HUES6 (cell line): Measurements from ENCODE around the gene GPR132.

Source experiments
- H3K27ac ChIP-seq: 2 replicates; pipeline ENCODE4 v1.7.0; 2013; ENCODE audit warnings: low read depth, mild to moderate bottlenecking, low read length, inconsistent platforms
- H3K27me3 ChIP-seq: 2 replicates; pipeline ENCODE4 v1.6.1; 2013; ENCODE audit warnings: low read length; ENCODE audit not compliant: control insufficient read depth, insufficient read depth
- H3K36me3 ChIP-seq: 2 replicates; pipeline ENCODE4 v1.6.1; 2013; ENCODE audit warnings: low read length; ENCODE audit not compliant: control insufficient read depth, insufficient read depth
- H3K4me1 ChIP-seq: 2 replicates; pipeline ENCODE4 v1.6.1; 2013; ENCODE audit warnings: low read length; ENCODE audit not compliant: control insufficient read depth, insufficient read depth
- H3K4me3 ChIP-seq: 2 replicates; pipeline ENCODE4 v1.5.1; 2013; ENCODE audit warnings: low read depth, low read length
- H3K9ac ChIP-seq: one replicate; pipeline ENCODE4 v1.6.1; 2013; ENCODE audit warnings: mild to moderate bottlenecking, low read length
- H3K9me3 ChIP-seq: 2 replicates; pipeline ENCODE4 v1.6.1; 2013; ENCODE audit warnings: low read depth, low read length; ENCODE audit not compliant: control insufficient read depth, insufficient read depth

Gene GPR132

DNA sequence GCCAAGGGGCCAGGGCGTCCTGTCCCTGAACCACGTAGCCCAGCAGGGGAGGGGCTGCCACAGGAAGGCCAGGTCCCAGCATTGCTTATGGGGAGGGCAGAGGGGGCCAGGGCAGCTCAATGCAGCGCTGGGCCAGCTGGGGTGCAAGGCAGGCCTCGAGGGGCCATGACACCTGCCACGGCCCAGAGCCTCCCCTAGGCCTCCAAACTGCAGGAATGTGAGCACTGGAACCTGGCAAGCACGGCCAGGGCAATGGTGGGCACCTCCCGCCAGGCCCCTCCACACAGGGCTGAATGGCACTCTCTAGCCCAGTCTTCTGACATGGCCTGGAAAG is 32.5 kb upstream of the GPR132 start:
- Histone ChIP-seq H3K4me3 (no peak overlapping the region), H3K9me3 (peaks cover 30% of the 10 kb centered on the region), H3K4me1 (peaks cover 9% of the 10 kb centered on the region), H3K27me3 (peaks cover 21% of the 10 kb centered on the region), H3K9ac (no peak overlapping the region), H3K27ac (no peak overlapping the region), H3K36me3 (no peaks in the 10 kb centered on the region)

DNA sequence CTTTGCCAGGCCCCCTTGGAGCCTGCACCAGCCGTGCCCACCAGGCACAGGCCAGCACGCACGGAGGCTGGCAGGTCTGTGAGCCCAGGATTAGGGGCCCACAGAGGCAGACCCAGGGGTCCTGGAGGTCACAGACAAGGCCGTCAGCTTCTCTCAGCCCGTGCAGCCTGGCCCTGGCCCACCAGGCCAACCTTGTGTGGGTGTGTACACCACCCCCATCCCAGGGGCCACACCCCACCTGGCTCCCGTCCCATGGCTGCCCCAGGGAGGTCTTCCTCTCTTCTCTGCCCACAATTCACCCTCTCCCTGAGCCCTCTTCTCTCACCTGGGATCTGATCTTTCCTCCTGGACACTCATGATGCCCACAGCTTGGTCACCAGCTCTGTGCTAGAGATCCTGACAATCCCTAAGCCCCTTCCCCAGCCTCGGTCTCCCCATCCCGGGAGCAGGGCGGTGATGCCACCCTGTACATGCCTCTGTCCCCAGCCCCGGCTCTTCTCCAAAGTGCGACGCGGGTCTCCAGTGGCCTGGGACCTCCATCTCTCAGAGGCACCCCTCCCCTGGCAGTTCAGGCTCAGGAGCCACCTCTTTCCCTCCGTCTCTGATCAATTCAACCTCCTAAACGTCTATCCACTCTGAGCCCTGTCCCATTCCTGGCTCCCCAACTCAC is 31.1 kb upstream of the GPR132 start:
- H3K36me3 ChIP-seq = no peaks in the 10 kb centered on the region
- no peak overlapping the region for H3K27ac ChIP-seq
- no peak overlapping the region for H3K4me3 ChIP-seq
- H3K4me1 ChIP-seq = peaks cover 23% of the 10 kb centered on the region
- H3K9ac ChIP-seq = no peak overlapping the region
- peaks cover 23% of the 10 kb centered on the region for H3K27me3 ChIP-seq
- peaks cover 30% of the 10 kb centered on the region for H3K9me3 ChIP-seq

DNA sequence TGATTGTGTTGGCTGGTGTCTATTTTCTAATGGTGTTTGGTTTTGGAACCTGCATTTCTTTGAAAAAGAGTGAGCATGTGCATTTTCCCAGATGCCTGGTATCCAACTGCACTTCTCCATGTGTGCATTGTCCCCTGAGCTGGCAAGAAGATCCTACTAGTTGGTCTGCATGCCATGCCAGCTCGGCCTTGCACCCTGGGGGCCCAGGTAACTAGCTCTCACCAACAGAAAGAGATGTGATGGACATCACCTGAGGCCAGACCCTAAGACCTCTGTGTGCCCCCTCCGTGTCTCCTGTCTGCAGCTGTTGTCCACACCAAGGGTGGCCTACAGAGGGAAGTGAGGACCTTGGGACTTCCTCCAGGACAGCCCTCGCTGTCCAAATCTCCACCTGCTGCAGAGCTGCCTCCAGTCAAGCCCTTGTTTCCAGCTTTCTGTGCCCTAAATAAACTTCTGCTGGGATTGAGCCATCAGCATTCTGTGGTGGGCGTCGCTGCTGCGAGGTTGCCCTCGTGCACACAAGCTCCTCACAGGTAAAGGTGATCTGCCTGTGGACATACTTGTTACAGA is 30.1 kb upstream of the GPR132 start:
- Histone ChIP-seq H3K27ac (no peak overlapping the region), H3K36me3 (no peaks in the 10 kb centered on the region), H3K9ac (no peak overlapping the region), H3K4me1 (peaks cover 26% of the 10 kb centered on the region), H3K9me3 (peaks cover 22% of the 10 kb centered on the region), H3K27me3 (peaks cover 23% of the 10 kb centered on the region), H3K4me3 (no peak overlapping the region)

DNA sequence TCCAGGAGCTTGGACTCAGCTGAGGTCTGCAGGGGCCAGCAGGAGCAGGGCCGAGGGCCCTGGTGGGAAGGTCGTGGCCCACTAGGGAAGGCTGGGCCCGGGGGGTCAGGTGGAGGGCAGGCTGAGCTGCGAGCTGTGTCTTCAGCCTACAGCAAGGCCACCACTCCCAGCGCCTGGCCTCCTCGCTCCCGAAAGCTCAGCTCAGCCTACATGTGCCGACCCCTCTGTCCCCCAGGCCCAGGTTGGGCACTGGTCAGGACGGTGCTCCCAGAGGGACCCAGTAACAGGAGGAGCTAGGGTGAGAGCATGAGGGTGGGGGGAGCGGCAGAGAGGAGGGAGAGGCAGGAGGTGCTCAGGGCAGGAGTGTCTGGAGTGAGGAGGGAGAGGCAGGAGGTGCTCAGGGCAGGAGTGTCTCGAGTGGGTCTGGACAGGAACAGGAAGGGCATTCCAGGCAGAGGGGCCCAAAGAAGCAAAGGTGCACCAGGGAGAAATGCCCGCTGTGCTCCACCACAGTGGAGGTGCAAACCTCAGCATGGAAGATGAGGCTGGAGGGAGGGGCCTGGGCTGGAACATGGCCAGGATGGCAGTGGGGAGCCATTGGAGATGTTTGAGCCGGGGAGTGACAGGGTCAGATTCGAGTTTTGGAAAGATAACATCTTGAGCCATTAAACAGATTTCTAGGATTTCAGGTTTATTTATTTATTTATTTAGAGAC is 29.1 kb upstream of the GPR132 start:
- peak overlapping the region; percentile 77 for H3K4me3 ChIP-seq
- peaks cover 28% of the 10 kb centered on the region for H3K4me1 ChIP-seq
- peaks cover 23% of the 10 kb centered on the region for H3K27me3 ChIP-seq
- no peak overlapping the region for H3K27ac ChIP-seq
- H3K9ac ChIP-seq = no peak overlapping the region
- peaks cover 12% of the 10 kb centered on the region for H3K9me3 ChIP-seq
- H3K36me3 ChIP-seq = no peaks in the 10 kb centered on the region

DNA sequence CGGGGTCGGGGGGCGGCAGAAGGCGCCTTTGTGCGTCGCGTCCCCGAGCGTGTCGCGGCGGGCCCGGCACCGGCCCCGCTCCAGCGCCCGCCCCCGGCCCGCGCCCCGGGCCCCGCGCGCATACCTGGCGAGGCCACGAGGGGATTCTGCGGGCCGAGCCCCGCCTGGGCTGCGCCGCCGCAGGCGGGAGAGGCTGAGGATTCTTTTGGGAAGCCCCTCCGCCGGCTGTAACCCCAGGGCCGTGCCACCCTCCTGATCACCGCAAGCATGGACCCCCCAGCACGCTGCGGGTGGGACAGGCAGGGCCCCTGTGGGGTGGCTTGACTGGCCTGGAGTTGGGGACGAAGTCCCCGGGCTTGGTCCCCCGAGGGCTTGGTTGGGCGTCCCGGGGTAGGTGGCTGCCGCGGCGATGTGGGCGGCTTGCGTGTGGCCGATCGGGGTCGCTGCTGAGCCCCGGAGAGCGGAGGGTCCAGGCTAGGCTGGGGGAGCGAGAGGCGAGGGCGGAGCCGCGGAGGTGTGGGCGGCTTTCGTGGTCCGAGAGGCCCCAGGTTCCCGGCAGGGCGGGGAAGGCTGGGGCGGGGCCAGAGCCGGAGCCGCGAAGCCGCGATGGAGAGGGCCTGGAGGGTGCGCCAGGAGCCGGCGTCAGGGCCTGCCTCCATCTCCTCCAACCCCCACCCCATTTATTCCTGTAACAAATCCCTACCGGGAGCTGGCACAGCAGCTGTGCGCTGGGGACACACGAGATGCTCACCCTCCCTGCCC is 28.4 kb upstream of the GPR132 start:
- no peak overlapping the region for H3K27ac ChIP-seq
- peaks cover 32% of the 10 kb centered on the region for H3K4me1 ChIP-seq
- peak overlapping the region; percentile 75 for H3K9ac ChIP-seq

DNA sequence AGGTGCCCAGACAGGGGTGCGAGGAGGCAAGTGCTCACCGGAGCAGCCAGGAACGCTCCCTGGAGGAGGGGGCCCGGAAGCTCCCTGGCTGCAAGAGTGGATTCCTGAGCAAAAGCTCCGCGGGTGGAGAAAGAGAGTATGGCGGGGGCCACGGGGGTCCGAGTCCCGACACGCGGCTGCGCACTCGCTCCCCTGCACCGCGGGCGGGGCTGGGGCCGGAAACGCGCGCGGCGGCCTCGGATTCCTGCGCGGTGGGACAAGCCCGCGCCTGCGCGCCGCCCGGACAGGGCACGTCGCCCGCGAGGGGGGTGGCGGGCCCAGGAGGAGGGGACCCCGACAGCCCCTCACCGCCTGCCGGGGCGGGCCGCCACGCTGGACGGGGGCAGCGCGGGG is 27.8 kb upstream of the GPR132 start:
- Histone ChIP-seq H3K36me3 (no peaks in the 10 kb centered on the region), H3K9me3 (no peaks in the 10 kb centered on the region), H3K9ac (peak overlapping the region; percentile 50), H3K4me3 (peak overlapping the region; percentile 59), H3K27ac (no peak overlapping the region), H3K27me3 (peaks cover 35% of the 10 kb centered on the region), H3K4me1 (peaks cover 37% of the 10 kb centered on the region)

More for the DNA sequence above, 28.4 kb upstream of the GPR132 start:
- Histone ChIP-seq H3K4me3 (peak overlapping the region; percentile 77), H3K36me3 (no peaks in the 10 kb centered on the region), H3K27me3 (peaks cover 29% of the 10 kb centered on the region), H3K9me3 (peaks cover 5% of the 10 kb centered on the region)

DNA sequence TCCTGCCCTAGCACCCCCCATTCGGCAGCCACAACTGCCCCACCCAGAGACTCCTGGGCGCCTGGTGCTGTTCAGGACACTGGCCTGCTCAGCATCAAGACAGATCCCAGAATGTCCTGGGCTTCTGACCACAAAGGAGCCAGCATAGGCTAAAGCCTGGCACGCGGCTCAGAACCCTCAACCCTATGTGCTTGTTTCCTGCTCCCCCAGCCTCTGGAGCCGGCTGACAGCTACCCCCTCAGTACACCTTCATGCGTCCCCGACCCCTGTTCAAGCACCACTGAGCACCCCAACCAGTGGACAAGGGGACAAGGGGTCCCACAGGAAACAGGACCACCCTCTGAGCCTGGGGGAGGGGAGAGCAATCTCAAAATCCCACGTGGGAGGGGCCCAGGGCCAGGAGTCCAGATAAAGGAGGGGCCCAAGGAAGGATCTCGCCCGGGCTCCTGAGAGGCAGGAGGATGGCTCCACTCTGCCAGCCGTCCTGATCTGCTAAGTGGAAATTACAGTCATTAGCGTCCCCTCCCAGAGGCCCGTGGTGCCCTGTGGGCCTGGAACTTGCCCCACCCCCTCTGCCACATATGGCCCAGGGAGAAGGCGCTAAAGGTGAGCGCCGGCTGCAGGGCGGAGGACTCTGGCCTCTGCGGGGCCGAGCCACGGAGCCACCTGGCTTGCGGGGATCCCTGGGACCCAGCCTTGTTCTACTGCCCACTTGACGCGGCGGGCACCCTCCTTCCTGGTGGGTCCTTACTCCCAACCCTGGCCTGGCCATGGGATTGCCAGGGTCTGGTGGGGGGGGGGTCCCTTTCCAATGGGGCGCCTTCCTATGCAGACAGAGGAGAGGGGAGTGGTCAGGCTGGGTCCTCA is 27.2 kb upstream of the GPR132 start:
- no peaks in the 10 kb centered on the region for H3K36me3 ChIP-seq
- H3K27ac ChIP-seq = no peak overlapping the region
- peak overlapping the region; percentile 59 for H3K4me3 ChIP-seq
- H3K9me3 ChIP-seq = no peaks in the 10 kb centered on the region
- H3K4me1 ChIP-seq = peaks cover 40% of the 10 kb centered on the region
- H3K27me3 ChIP-seq = peaks cover 41% of the 10 kb centered on the region
- peak overlapping the region; percentile 50 for H3K9ac ChIP-seq

DNA sequence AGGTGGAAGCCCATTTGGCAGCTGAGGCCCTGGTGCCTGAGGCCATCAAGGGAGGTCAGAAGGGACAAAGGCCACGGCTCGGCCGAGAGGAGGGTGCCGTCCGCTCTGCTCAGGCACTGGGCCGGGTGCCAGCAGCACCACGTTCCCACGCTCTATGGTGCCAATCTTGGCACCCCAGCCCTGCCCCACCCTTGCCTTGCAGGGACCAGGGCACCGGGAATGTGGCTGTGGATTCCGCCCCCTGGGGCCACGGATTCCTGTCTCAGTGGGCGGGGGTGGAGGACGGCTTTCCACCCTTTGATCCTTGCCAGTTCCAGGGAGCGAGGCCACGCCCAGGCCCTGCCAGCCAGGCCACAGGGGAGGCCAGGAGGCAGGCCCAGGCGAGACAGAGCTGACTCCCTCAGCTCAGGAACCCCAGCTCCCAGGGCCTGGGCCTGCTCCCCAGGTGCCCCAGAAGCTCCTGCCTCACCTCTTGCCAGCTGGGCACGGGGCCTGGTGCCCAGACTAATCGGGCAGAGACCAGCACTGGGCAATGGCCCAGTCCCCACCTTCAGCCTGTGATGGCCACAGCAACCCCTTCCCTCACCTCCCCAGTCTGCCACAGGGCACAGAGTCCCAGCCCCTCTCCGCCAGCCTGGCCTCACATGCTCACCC is 26.4 kb upstream of the GPR132 start:
- Histone ChIP-seq H3K9ac (peak overlapping the region; percentile 23), H3K4me1 (peaks cover 40% of the 10 kb centered on the region), H3K27ac (no peak overlapping the region), H3K4me3 (no peak overlapping the region), H3K9me3 (no peaks in the 10 kb centered on the region), H3K27me3 (peaks cover 47% of the 10 kb centered on the region), H3K36me3 (no peaks in the 10 kb centered on the region)

DNA sequence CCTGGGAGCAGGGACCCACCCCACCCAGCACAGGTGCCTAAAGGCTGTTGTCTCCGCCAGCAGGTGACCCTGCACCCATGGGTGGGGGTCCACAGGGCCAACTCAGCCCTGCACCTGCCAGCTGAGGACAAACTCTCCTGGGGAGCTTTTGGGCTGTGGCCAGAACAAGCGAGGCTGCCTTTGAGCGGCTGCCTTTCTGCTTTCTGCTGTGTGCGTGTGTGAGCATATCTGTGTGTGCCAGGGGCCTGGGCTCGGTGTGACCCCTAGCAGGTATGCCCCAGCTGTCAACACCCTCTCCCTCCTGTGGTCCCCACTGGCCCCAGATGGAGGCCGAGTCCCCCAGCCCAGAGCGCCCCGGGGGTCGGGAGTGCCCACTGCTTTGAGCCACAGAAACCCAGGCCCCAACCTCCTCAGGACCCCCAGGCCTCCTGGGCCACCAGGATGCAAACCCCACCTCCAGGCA is 25.9 kb upstream of the GPR132 start:
- Histone ChIP-seq H3K27me3 (peaks cover 48% of the 10 kb centered on the region), H3K27ac (no peak overlapping the region), H3K4me1 (peaks cover 40% of the 10 kb centered on the region), H3K9ac (no peak overlapping the region), H3K9me3 (no peaks in the 10 kb centered on the region), H3K4me3 (no peak overlapping the region), H3K36me3 (no peaks in the 10 kb centered on the region)

DNA sequence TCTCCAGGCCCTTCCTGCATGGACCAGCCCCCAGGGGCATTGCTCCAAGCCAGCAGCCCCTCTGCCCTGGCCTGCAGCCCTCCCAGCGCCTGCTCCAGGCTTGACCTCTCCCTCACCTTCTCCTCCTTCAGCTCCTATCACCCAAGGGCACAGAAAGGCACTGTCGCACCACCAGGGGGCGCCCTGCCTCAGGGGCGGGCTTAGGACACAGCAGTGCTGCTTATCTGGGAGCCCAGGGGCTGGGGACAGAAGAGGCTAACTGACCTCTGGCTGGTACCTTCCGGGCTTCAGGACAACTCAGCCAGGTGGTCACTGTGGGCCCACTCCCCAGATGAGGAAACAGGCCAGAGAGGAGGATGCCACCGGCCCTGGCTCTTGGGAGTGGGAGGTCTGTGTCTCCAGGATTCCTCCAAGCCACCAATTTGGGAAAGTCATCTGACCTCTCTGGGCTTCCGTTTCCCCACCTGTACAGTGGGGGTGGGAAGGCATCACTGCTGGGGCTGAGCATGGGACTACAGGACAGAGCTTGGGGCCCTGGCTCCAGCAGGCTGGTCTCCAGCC is 25.3 kb upstream of the GPR132 start:
- Histone ChIP-seq H3K4me1 (peaks cover 40% of the 10 kb centered on the region), H3K27ac (no peak overlapping the region), H3K4me3 (no peak overlapping the region), H3K27me3 (peaks cover 52% of the 10 kb centered on the region), H3K9ac (no peak overlapping the region), H3K36me3 (no peaks in the 10 kb centered on the region), H3K9me3 (no peaks in the 10 kb centered on the region)
